Activated CD8-positive, alpha-beta T cell treated with anti-CD3 and anti-CD28 coated beads for 36 hours (primary cell): ENCODE measurements around the gene EXOSC9. TPM values are rescaled to one million over a fixed set of nuclear protein-coding genes. Genes with fewer than 3 reads are reported as not detected.

Source experiments
- ATAC-seq: fragments of 200-7000 bp; cut with Tn5 transposase; one replicate; pipeline ENCODE4 v1.10.0; 2021; ENCODE audit warnings: mild to moderate bottlenecking, moderate library complexity
- CTCF ChIA-PET: fragments of 350-600 bp; sonication (Branson Sonifier 250); formaldehyde crosslinking; loops from one replicate; lab custom pipeline; 2021; ENCODE audit warnings: antibody characterized with exemption; lab: Charles Lee
- POLR2A ChIA-PET: fragments of 350-600 bp; sonication (Branson Sonifier 250); formaldehyde crosslinking; loops from one replicate; lab custom pipeline; 2021; ENCODE audit warnings: antibody characterized with exemption; lab: Charles Lee
- DNase-seq: peaks from one replicate; pipeline ENCODE4 v3.0.0-alpha.2; 2020
- H3K27ac Mint-ChIP-seq: one replicate; pipeline ENCODE4 v1.8.0; 2021; ENCODE audit warnings: mild to moderate bottlenecking, mixed read lengths
- H3K27me3 Mint-ChIP-seq: one replicate; pipeline ENCODE4 v1.8.0; 2021; ENCODE audit warnings: mixed read lengths
- H3K36me3 Mint-ChIP-seq: one replicate; pipeline ENCODE4 v1.8.0; 2021; ENCODE audit warnings: low read depth, mixed read lengths
- H3K4me1 Mint-ChIP-seq: one replicate; pipeline ENCODE4 v1.8.0; 2021; ENCODE audit warnings: low read depth, mixed read lengths
- H3K4me3 Mint-ChIP-seq: one replicate; pipeline ENCODE4 v1.8.0; 2021; ENCODE audit warnings: mild to moderate bottlenecking, moderate library complexity, mixed read lengths
- H3K9me3 Mint-ChIP-seq: one replicate; pipeline ENCODE4 v1.8.0; 2021; ENCODE audit warnings: mixed read lengths
- intact Hi-C: fragments of 100-400 bp; cut with micrococcal nuclease; formaldehyde crosslinking; loops from one replicate; pipeline ENCODE4 v1.10.0; 2022
- total RNA-seq, 2 experiments: library from RNA; stranded (reverse); gene quantifications; one replicate each; pipeline ENCODE4 v1.2.3, GENCODE V29; 2021
- TF ChIP-seq, protein P1 (sequence below): fragments of 200-600 bp; IDR thresholded peaks from one replicate; pipeline ENCODE4 v1.8.0; 2022; ENCODE audit warnings: antibody characterized with exemption, mild to moderate bottlenecking

The EXOSC9 gene
- total RNA-seq, 2 experiments from 2014 or later = 75.8 to 76.8 TPM

- CTCF ChIA-PET = no interaction called here
- TF ChIP-seq, protein P1, sequence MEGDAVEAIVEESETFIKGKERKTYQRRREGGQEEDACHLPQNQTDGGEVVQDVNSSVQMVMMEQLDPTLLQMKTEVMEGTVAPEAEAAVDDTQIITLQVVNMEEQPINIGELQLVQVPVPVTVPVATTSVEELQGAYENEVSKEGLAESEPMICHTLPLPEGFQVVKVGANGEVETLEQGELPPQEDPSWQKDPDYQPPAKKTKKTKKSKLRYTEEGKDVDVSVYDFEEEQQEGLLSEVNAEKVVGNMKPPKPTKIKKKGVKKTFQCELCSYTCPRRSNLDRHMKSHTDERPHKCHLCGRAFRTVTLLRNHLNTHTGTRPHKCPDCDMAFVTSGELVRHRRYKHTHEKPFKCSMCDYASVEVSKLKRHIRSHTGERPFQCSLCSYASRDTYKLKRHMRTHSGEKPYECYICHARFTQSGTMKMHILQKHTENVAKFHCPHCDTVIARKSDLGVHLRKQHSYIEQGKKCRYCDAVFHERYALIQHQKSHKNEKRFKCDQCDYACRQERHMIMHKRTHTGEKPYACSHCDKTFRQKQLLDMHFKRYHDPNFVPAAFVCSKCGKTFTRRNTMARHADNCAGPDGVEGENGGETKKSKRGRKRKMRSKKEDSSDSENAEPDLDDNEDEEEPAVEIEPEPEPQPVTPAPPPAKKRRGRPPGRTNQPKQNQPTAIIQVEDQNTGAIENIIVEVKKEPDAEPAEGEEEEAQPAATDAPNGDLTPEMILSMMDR = no peak
- no peak for ATAC-seq
Measured at GRCh38 chr4:121792966-121793365, 8.2 kb upstream of the EXOSC9 start.

GRCh38 chr4:121794505-121795188, 6.5 kb upstream of the EXOSC9 start:
- Mint-ChIP-seq H3K36me3 (no peaks in the 10 kb centered on the region), H3K4me1 (peaks cover 18% of the 10 kb centered on the region), H3K9me3 (no peaks in the 10 kb centered on the region), H3K27me3 (peaks cover 11% of the 10 kb centered on the region), H3K27ac (no peak overlapping the region), H3K4me3 (no peak overlapping the region)
- ATAC-seq (no peak), DNase-seq (no peak)
- TF ChIP-seq, protein P1 = no peak
- ChIA-PET POLR2A (no interaction called here), CTCF (interaction anchor here (0.6 kb wide), 1 partner anchor 98 kb away, joined by 3 read pairs; the partner anchor contains the start of gene ANXA5)
- intact Hi-C loops = no loop called here

More at GRCh38 chr4:121792966-121793365, 8.2 kb upstream of the EXOSC9 start:
- Mint-ChIP-seq H3K4me3 (no peak overlapping the region), H3K36me3 (no peaks in the 10 kb centered on the region), H3K27me3 (peaks cover 23% of the 10 kb centered on the region), H3K27ac (no peak overlapping the region), H3K9me3 (no peaks in the 10 kb centered on the region), H3K4me1 (peaks cover 14% of the 10 kb centered on the region)
- DNase-seq = no peak
- POLR2A ChIA-PET = interaction anchor here (1.0 kb wide), 1 partner anchor 11 kb away, joined by 4 read pairs; no protein-coding TSS in a partner anchor
- intact Hi-C loops = no loop called here

DNA sequence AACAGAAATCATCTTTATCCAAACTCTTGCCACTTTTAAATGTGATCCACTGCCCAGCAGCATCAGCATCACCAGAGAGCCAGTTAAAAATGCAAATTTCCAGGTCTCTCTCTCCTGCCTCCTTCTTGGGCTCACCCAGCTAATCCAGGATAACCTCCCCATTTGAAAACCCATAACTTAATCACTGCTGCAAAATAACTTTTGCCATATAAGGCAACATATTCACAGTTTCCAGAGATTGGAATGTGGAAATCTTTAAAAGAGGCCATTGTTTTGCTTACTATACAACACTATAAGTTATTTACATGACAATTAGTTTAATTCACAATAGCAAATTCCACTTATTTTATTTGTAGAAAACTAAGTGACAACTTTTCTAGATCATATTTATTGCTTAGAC, 4.8 kb upstream of the EXOSC9 start:
- TF ChIP-seq, protein P1 = no peak
- Mint-ChIP-seq H3K4me3 (no peak overlapping the region), H3K27me3 (peaks cover 11% of the 10 kb centered on the region), H3K27ac (no peak overlapping the region), H3K36me3 (no peaks in the 10 kb centered on the region), H3K4me1 (peaks cover 31% of the 10 kb centered on the region), H3K9me3 (no peaks in the 10 kb centered on the region)
- ChIA-PET POLR2A (no interaction called here), CTCF (interaction anchor here (1.6 kb wide), 1 partner anchor 26 kb away, joined by 3 read pairs; no protein-coding TSS in a partner anchor)
- intact Hi-C loops = no loop called here
- ATAC-seq = no peak
- DNase-seq = no peak

GRCh38 chr4:121799208-121799823, 1.8 kb upstream of the EXOSC9 start:
- peak overlapping the region; percentile 96 for H3K27ac Mint-ChIP-seq
- intact Hi-C loops = no loop called here
- peaks cover 42% of the 10 kb centered on the region for H3K4me1 Mint-ChIP-seq
- peaks cover 6% of the 10 kb centered on the region for H3K27me3 Mint-ChIP-seq
- DNase-seq = no peak
- peaks cover 15% of the 10 kb centered on the region for H3K36me3 Mint-ChIP-seq
- no peaks in the 10 kb centered on the region for H3K9me3 Mint-ChIP-seq
- ChIA-PET CTCF (no interaction called here), POLR2A (interaction anchor here (0.9 to 1.6 kb wide), 2 partner anchors 14 to 16 kb away, joined by 3 to 4 read pairs; no protein-coding TSS in a partner anchor)
- no peak for ATAC-seq
- peak overlapping the region; percentile 82 for H3K4me3 Mint-ChIP-seq
- TF ChIP-seq, protein P1 = no peak
